Measurements from ENCODE around the gene DBF4B. TPM values are rescaled to one million over a fixed set of nuclear protein-coding genes. Genes with fewer than 3 reads are reported as not detected.

The DBF4B gene
- total and polyA plus RNA-seq, 4 donors: 0.44 to 4.5 (median 1.0) TPM

- WGBS: 97% methylated on average over 1 of the region's 1 CpG
- Histone ChIP-seq H3K4me1 (ENCODE audit: control insufficient read depth in 4 of 4, insufficient read depth in 4 of 4, low read length in 3 of 4) (no peaks in the 10 kb centered on the region), H3K9me3 (ENCODE audit: control insufficient read depth in 4 of 4, low read length in 3 of 4) (no peaks in the 10 kb centered on the region), H3K9ac (ENCODE audit: low read depth in 1 of 2, low read length in 2 of 2) (no peak overlapping the region), H3K27me3 (ENCODE audit: control insufficient read depth in 4 of 4, insufficient read depth in 4 of 4, low read length in 3 of 4) (no peaks in the 10 kb centered on the region), H3K36me3 (ENCODE audit: control insufficient read depth in 4 of 4, insufficient read depth in 3 of 4, low read depth in 1 of 4, low read length in 3 of 4) (no peaks in the 10 kb centered on the region), H3K4me3 (ENCODE audit: low read depth in 1 of 3, low read length in 3 of 3) (no peak overlapping the region), H3K27ac (ENCODE audit: low read depth in 1 of 2, low read length in 2 of 2) (no peak overlapping the region)
- no peak for DNase-seq (ENCODE audit: low spot score)
- TF ChIP-seq ZBTB33 (IDR thresholded peaks at IDR 0.05): no peak
- no peak for TF ChIP-seq JUND (IDR thresholded peaks at IDR 0.05)
- no peak for TF ChIP-seq FOXA1 (IDR thresholded peaks at IDR 0.05)
- TF ChIP-seq EGR1 (IDR thresholded peaks at IDR 0.05; ENCODE audit: low read depth in 2 of 2): no peak
- no peak for TF ChIP-seq HNF4A (conservative IDR thresholded peaks at IDR 0.05)
- no peak for TF ChIP-seq RAD21 (IDR thresholded peaks at IDR 0.05)
- no peak for TF ChIP-seq ATF3 (IDR thresholded peaks at IDR 0.05)
- TF ChIP-seq FOXA2 (IDR thresholded peaks at IDR 0.05): no peak
- no peak for TF ChIP-seq REST (IDR thresholded peaks at IDR 0.05)
- no peak for TF ChIP-seq YY1 (IDR thresholded peaks at IDR 0.05)
- TF ChIP-seq SP1 (IDR thresholded peaks at IDR 0.05): no peak
- no peak for TF ChIP-seq MAX (IDR thresholded peaks at IDR 0.05)
- no peak for TF ChIP-seq GABPA (IDR thresholded peaks at IDR 0.05 in 1 of 2, conservative IDR thresholded peaks at IDR 0.05 in 1 of 2)
- TF ChIP-seq NR2F2 (IDR thresholded peaks at IDR 0.05): no peak
- no peak for TF ChIP-seq CTCF (IDR thresholded peaks at IDR 0.05; ENCODE audit: low read depth, low read length, missing input control)
- TF ChIP-seq HNF4G (IDR thresholded peaks at IDR 0.05): no peak
- TF ChIP-seq RXRA (IDR thresholded peaks at IDR 0.05): no peak
- no peak for TF ChIP-seq TAF1 (conservative IDR thresholded peaks at IDR 0.05)
Observed at GRCh38 chr17:44664867-44665266, 43.6 kb upstream of the DBF4B start.

All from liver (tissue), 9 donors.